T-cell (primary cell): Measurements from ENCODE around the gene L3MBTL3. TPM values are rescaled to one million over a fixed set of nuclear protein-coding genes. Genes with fewer than 3 reads are reported as not detected.

Source experiments
- ATAC-seq, 4 experiments: fragments of 200-7000 bp in 3 of 4; fragments of 150-1000 bp in 1 of 4; cut with Tn5 transposase; replicated peaks in 1 of 4; 1 replicate in 3 of 4; 2 replicates in 1 of 4; pipeline ENCODE4 v1.10.0; 2021; ENCODE audit warnings: moderate library complexity in 3 of 4, mild to moderate bottlenecking in 2 of 4, moderate number of reproducible peaks in 1 of 4
- CTCF ChIA-PET, 2 donors: fragments of 300-600 bp; sonication (Branson Sonifier 250); formaldehyde crosslinking; loops; one replicate each; lab custom pipeline; 2022; ENCODE audit warnings: antibody characterized with exemption in 2 of 2; lab: Charles Lee
- POLR2A ChIA-PET, 2 donors: fragments of 300-600 bp; sonication (Branson Sonifier 250); formaldehyde crosslinking; loops; one replicate each; lab custom pipeline; 2022; ENCODE audit warnings: antibody characterized with exemption in 2 of 2; lab: Charles Lee
- DNase-seq, 35 experiments: peaks; one replicate each; pipeline versions ENCODE4 v3.0.0 to v3.0.0-alpha.2; 2013 to 2023
- H3K27ac ChIP-seq: one replicate; pipeline ENCODE4 v1.5.1; 2013; ENCODE audit warnings: low read length
- H3K27me3 ChIP-seq, 2 experiments: replicated peaks in 1 of 2; 1 replicate in 1 of 2; 2 replicates in 1 of 2; pipeline versions ENCODE4 v1.6.1 to v1.7.0; 2013; ENCODE audit warnings: low read length in 1 of 2, mixed read lengths in 1 of 2; ENCODE audit not compliant: control insufficient read depth in 2 of 2, insufficient read depth in 2 of 2; ENCODE audit errors: extremely low read depth in 1 of 2
- H3K36me3 ChIP-seq, 2 donors: 1 replicate in 1 of 2; 2 replicates in 1 of 2; pipeline versions ENCODE4 v1.6.1 to v1.7.0; 2013; ENCODE audit warnings: low read length in 1 of 2; ENCODE audit not compliant: control insufficient read depth in 2 of 2, insufficient read depth in 1 of 2; ENCODE audit errors: extremely low read depth in 1 of 2
- H3K4me1 ChIP-seq, 2 experiments: 1 replicate in 1 of 2; 2 replicates in 1 of 2; pipeline versions ENCODE4 v1.6.1 to v1.7.0; 2013; ENCODE audit warnings: low read length in 2 of 2, mixed read lengths in 1 of 2; ENCODE audit not compliant: insufficient read depth in 2 of 2, control insufficient read depth in 1 of 2; ENCODE audit errors: extremely low read depth in 1 of 2
- H3K4me3 ChIP-seq, 2 donors: 1 replicate in 1 of 2; 2 replicates in 1 of 2; pipeline versions ENCODE4 v1.5.1 to v1.7.0; 2013; ENCODE audit warnings: mild to moderate bottlenecking in 2 of 2, low read length in 1 of 2, moderate library complexity in 1 of 2; ENCODE audit not compliant: control insufficient read depth in 1 of 2; ENCODE audit errors: extremely low read depth in 1 of 2
- H3K9me3 ChIP-seq: 2 replicates; pipeline ENCODE4 v1.7.0; 2013
- H3K27ac Mint-ChIP-seq, 2 donors: one replicate each; pipeline ENCODE4 v1.8.0; 2020 to 2021; ENCODE audit warnings: mild to moderate bottlenecking in 2 of 2, mixed read lengths in 2 of 2
- H3K27me3 Mint-ChIP-seq, 2 donors: one replicate each; pipeline ENCODE4 v1.8.0; 2021 to 2022; ENCODE audit warnings: mixed read lengths in 2 of 2
- H3K36me3 Mint-ChIP-seq: one replicate; pipeline ENCODE4 v1.8.0; 2021; ENCODE audit warnings: mixed read lengths
- H3K4me1 Mint-ChIP-seq, 3 donors: one replicate each; pipeline ENCODE4 v1.8.0; 2020 to 2022; ENCODE audit warnings: mixed read lengths in 3 of 3, mild to moderate bottlenecking in 1 of 3
- H3K4me3 Mint-ChIP-seq, 3 donors: one replicate each; pipeline ENCODE4 v1.8.0; 2020 to 2022; ENCODE audit warnings: mild to moderate bottlenecking in 3 of 3, mixed read lengths in 3 of 3, moderate library complexity in 3 of 3
- H3K9me3 Mint-ChIP-seq, 3 donors: one replicate each; pipeline ENCODE4 v1.8.0; 2020 to 2022; ENCODE audit warnings: mixed read lengths in 3 of 3
- WGBS: methylation state at CpG from one replicate; pipeline ENCODE4 v1.1.5; 2013; ENCODE audit warnings: missing lambda C conversion rate; ENCODE audit not compliant: insufficient coverage; 5-methylcytosine and 5-hydroxymethylcytosine counted together
- total RNA-seq, 35 experiments: library from RNA in 6 of 35; stranded (reverse) in 6 of 35; fragments of 120-200 nt in 1 of 35; gene quantifications; one replicate each; pipeline versions ENCODE4 v1.2.1 to v1.2.4 and lab custom pipeline; 2013 to 2026

L3MBTL3 gene
- total RNA-seq, 5 donors from 2014 or later (not counting 1 experiment from before 2014, with no cell fraction given) = 22.5 to 52.8 (median 30.4) TPM

DNA sequence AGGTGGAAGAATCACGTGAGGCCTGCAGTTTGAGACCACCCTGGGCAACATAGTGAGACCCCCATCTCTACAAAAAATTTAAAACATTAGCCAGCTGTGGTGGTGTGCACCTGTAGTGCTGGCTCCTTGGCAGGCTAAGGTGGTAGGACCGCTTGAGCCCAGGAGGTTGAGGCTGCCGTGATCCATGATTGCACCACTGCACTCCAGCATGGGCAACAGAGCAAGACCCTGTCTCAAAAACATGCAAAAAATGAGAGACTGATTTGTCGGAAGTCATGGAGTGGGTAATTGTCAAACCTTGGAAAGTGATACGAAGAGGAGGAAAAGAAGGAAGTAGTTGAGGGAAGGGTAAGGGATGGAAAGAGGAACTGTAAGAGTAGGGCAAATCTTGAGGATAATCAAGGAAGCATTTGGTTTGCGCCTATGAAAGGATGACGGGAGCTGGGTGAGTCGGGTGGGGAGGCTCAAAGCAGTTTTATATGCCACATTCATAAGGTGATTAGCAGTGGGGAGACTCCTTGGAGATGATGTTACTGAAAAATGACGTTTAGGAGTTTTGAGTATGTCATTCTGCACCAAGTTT, 14.5 kb downstream of the L3MBTL3 start:
- peaks cover 17 to 27% of the 10 kb centered on the region in 2 experiments for H3K4me1 ChIP-seq

DNA sequence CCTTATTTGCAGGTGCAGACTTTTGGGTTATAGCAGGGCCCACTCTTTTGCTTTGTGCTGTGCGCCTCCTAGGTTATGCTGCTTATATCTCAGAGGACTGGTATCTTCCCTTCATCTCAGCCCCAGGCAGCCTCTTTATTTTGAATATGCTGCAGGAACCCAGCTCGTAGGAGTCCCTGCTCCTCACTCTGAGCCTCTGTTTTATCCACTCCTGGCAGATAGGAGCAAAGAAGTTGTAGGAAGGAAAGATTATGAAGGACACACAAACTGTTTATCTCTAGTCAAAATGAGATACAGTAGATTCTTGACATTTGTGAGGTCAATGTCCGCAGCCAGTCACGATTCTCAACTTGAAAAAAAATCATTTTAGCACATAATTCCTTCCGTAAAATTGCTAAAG, 15.6 kb downstream of the L3MBTL3 start:
- POLR2A ChIA-PET = no interaction called here

More for the DNA sequence above, 14.5 kb downstream of the L3MBTL3 start:
- CTCF ChIA-PET = interaction anchor here (0.6 to 5.4 kb wide), 2 partner anchors 11 to 30 kb away, joined by 3 to 32 read pairs; no protein-coding TSS in a partner anchor
- Mint-ChIP-seq H3K36me3 (peaks cover 19% of the 10 kb centered on the region), H3K27ac (no peak overlapping the region), H3K4me3 (peak overlapping the region in 1 of 3 donors; percentile 40), H3K4me1 (peaks cover 70 to 80% (median 79%) of the 10 kb centered on the region in 3 donors), H3K9me3 (no peaks in the 10 kb centered on the region), H3K27me3 (no peaks in the 10 kb centered on the region)
- Histone ChIP-seq H3K27ac (no peak overlapping the region), H3K27me3 (no peaks in the 10 kb centered on the region), H3K9me3 (no peaks in the 10 kb centered on the region), H3K4me3 (no peak overlapping the region), H3K36me3 (no peaks in the 10 kb centered on the region)
- POLR2A ChIA-PET = interaction anchor here (0.6 to 0.7 kb wide), 2 partner anchors 178 to 291 kb away, joined by 3 to 5 read pairs; no protein-coding TSS in a partner anchor
- DNase-seq (no peak), ATAC-seq (no peak)
- 92% methylated on average over 8 of the region's 9 CpGs for WGBS

DNA sequence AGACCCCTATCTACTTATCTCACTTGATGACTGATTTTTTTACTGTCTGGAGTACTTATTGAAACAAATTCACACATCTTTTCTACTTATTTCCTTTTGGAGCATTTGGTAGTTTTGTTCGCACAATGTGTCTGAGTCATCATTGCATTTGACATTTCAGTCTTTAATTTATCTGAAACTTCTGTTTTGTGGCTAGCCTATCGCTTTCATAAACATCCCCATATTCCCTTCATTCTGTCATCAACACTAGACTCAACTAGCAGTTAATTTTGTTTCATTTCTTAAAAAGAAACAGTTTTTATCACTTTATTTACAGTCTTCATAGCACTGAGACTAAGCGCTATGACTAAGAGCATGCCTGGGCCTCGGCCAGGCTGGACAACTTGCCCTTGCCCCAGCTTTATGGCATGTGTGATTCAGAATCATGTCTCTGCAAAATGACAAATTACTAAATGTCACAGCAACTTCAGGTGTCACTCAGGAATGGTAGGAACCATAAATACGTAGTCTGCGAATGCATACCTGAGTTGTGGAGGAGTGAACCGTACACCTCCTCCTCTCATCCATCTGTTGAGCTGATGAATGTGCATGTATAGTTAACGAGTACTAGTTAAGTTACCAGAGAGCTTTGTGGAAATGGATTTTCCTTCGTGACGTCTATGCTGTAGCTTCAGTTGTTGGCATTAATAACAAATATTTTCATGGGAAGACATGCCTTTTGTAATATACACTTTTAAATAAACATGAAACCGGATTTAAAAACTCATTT, 16.2 kb downstream of the L3MBTL3 start:
- H3K4me1 Mint-ChIP-seq = peaks cover 70 to 75% (median 73%) of the 10 kb centered on the region in 3 donors
- Histone ChIP-seq H3K4me1 (peaks cover under 1 to 15% of the 10 kb centered on the region in 2 experiments), H3K36me3 (no peaks in the 10 kb centered on the region), H3K4me3 (no peak overlapping the region), H3K27me3 (no peaks in the 10 kb centered on the region), H3K27ac (no peak overlapping the region), H3K9me3 (no peaks in the 10 kb centered on the region)
- POLR2A ChIA-PET = interaction anchor here in 1 of 2 donors (0.6 kb wide), 1 partner anchor 322 kb away, joined by 3 read pairs; no protein-coding TSS in a partner anchor
- 46% methylated on average over 3 of the region's 11 CpGs for WGBS
- H3K4me3 Mint-ChIP-seq = peak overlapping the region; percentile 5 to 52 (median 30)
- peak overlapping the region; percentile 64 to 81 for H3K27ac Mint-ChIP-seq
- peaks cover 24% of the 10 kb centered on the region for H3K36me3 Mint-ChIP-seq
- CTCF ChIA-PET = interaction anchor here in 1 of 2 donors (0.6 kb wide), 1 partner anchor 590 kb away, joined by 6 read pairs; no protein-coding TSS in a partner anchor
- H3K9me3 Mint-ChIP-seq = no peaks in the 10 kb centered on the region
- ATAC-seq = peak; percentile 29 to 68 (median 52)
- no peaks in the 10 kb centered on the region for H3K27me3 Mint-ChIP-seq
- DNase-seq = peak in 2 of 35 experiments; percentile 14

More for the DNA sequence above, 15.6 kb downstream of the L3MBTL3 start:
- no peak for ATAC-seq
- CTCF ChIA-PET = interaction anchor here in 1 of 2 donors (5.4 kb wide), 1 partner anchor 12 kb away, joined by 32 read pairs; no protein-coding TSS in a partner anchor
- H3K27ac Mint-ChIP-seq = peak overlapping the region; percentile 64 to 81
- peak overlapping the region; percentile 8 to 30 (median 14) for H3K4me3 Mint-ChIP-seq
- WGBS = no CpG with 5 or more reads among the region's 5 CpGs
- no peaks in the 10 kb centered on the region for H3K27me3 Mint-ChIP-seq
- H3K9me3 Mint-ChIP-seq = no peaks in the 10 kb centered on the region
- Histone ChIP-seq H3K36me3 (no peaks in the 10 kb centered on the region), H3K27me3 (no peaks in the 10 kb centered on the region), H3K4me3 (no peak overlapping the region), H3K27ac (no peak overlapping the region), H3K9me3 (no peaks in the 10 kb centered on the region), H3K4me1 (peaks cover 6 to 22% of the 10 kb centered on the region in 2 experiments)
- no peak for DNase-seq
- peaks cover 70 to 76% (median 76%) of the 10 kb centered on the region in 3 donors for H3K4me1 Mint-ChIP-seq
- H3K36me3 Mint-ChIP-seq = peaks cover 24% of the 10 kb centered on the region

DNA sequence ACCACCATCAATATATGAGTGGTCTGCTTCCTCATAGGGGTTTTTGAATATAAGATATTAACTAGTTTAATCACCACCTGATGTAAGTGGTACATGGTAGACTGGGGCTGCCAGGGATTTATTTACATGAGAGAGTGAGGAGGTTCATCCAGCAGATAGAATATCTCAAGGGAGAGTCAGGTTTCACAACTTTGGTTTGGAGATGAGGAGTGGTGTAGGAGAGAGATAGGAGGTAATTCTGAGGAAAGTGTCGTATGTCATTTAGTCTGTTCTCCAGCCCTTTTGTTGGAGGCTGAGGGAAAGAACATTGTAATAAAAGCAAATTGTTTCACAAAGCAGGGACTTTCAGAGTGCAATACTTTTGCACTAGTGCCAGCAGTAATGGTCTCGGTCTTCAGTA, 16.8 kb downstream of the L3MBTL3 start:
- H3K9me3 ChIP-seq = no peaks in the 10 kb centered on the region
- ChIA-PET POLR2A (interaction anchor here in 1 of 2 donors (0.6 kb wide), 1 partner anchor 322 kb away, joined by 3 read pairs; no protein-coding TSS in a partner anchor), CTCF (interaction anchor here in 1 of 2 donors (0.6 kb wide), 1 partner anchor 590 kb away, joined by 6 read pairs; no protein-coding TSS in a partner anchor)
- ATAC-seq (no peak), DNase-seq (no peak)
- no peaks in the 10 kb centered on the region for H3K27me3 ChIP-seq
- H3K27ac ChIP-seq = no peak overlapping the region
- peaks cover 24% of the 10 kb centered on the region for H3K36me3 Mint-ChIP-seq
- H3K4me3 ChIP-seq = no peak overlapping the region
- H3K36me3 ChIP-seq = no peaks in the 10 kb centered on the region
- peaks cover 0 to 9% of the 10 kb centered on the region in 2 experiments for H3K4me1 ChIP-seq
- no peaks in the 10 kb centered on the region for H3K9me3 Mint-ChIP-seq
- peaks cover 67 to 72% (median 68%) of the 10 kb centered on the region in 3 donors for H3K4me1 Mint-ChIP-seq
- no peaks in the 10 kb centered on the region for H3K27me3 Mint-ChIP-seq
- WGBS = 79% methylated on average over 2 of the region's 2 CpGs
- H3K27ac Mint-ChIP-seq = peak overlapping the region in 1 of 2 donors; percentile 7
- H3K4me3 Mint-ChIP-seq = peak overlapping the region in 1 of 3 donors; percentile 23

DNA sequence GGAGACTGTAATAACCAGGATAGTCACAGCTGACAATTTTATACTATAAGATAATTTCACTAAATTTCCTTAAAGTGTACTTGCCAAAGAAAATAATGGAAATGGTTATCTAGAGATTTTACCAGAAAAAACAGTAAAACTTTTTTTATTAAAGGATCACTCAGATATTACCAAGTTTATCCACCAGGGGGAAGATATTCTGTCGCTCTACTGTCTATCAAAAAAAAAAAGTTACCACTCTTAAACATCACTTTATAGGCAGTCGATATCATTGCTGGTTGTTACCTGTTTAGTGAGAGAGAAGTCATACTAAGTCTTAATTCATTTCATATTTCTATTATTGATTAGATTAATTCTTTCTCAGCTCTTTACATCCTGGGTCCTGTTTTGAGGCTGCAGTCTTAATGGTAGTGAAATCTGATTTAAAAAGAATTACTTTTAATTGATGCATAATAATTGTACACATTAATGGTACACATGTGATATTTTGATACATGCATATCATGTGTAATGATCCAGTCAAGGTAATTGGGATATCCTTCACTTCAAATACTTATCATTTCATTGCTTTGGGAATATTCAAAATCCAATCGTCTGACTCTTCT, 18.9 kb downstream of the L3MBTL3 start:
- CTCF ChIA-PET = interaction anchor here (0.6 to 1.7 kb wide), 9 partner anchors 11 to 810 kb away, joined by 3 to 12 read pairs (median 3); no protein-coding TSS in a partner anchor
- DNase-seq (peak in 1 of 35 experiments; percentile 59), ATAC-seq (peak in 2 of 4 experiments; percentile 43 to 52)
- Histone ChIP-seq H3K4me1 (peaks cover 0 to 8% of the 10 kb centered on the region in 2 experiments), H3K9me3 (no peaks in the 10 kb centered on the region), H3K27me3 (no peaks in the 10 kb centered on the region), H3K4me3 (no peak overlapping the region), H3K27ac (no peak overlapping the region), H3K36me3 (no peaks in the 10 kb centered on the region)
- no peak overlapping the region for H3K27ac Mint-ChIP-seq
- POLR2A ChIA-PET = no interaction called here
- H3K36me3 Mint-ChIP-seq = peaks cover 35% of the 10 kb centered on the region
- no peaks in the 10 kb centered on the region for H3K27me3 Mint-ChIP-seq
- no peak overlapping the region for H3K4me3 Mint-ChIP-seq
- H3K9me3 Mint-ChIP-seq = no peaks in the 10 kb centered on the region
- H3K4me1 Mint-ChIP-seq = peaks cover 71 to 78% (median 73%) of the 10 kb centered on the region in 3 donors
- no CpG with 5 or more reads among the region's 3 CpGs for WGBS
